Astrocyte of the hippocampus (primary cell): ENCODE results near the gene LIMCH1.
"Not testable (repeated sequence)": the region's sequence is repeated elsewhere in the genome, so short reads cannot be mapped to it uniquely, and the experiment has no call there.

Source experiments
- DNase-seq: peaks from one replicate; pipeline ENCODE4 v3.0.0; 2011; ENCODE audit warnings: low read depth, low spot score

The LIMCH1 gene

GRCh38 chr4:41610474-41610873 lies 72.5 kb downstream of the LIMCH1 start:
- no peak for DNase-seq

- DNase-seq = no peak
Observed at GRCh38 chr4:41611124-41611838, 73.3 kb downstream of the LIMCH1 start.

GRCh38 chr4:41611881-41612871 lies 74.2 kb downstream of the LIMCH1 start:
- DNase-seq = peak; percentile 94

GRCh38 chr4:41613386-41613785 lies 75.4 kb downstream of the LIMCH1 start:
- peak; percentile 45 for DNase-seq

- peak; percentile 44 for DNase-seq
Observed at GRCh38 chr4:41613821-41614220, 75.9 kb downstream of the LIMCH1 start.

- no peak for DNase-seq
Observed at GRCh38 chr4:41614519-41614918, 76.6 kb downstream of the LIMCH1 start.

- DNase-seq = no peak
Observed at GRCh38 chr4:41619161-41619560, 81.2 kb downstream of the LIMCH1 start.

- DNase-seq = peak; percentile 44
Observed at GRCh38 chr4:41620594-41621256, 82.8 kb downstream of the LIMCH1 start.

GRCh38 chr4:41622787-41623186 lies 84.8 kb downstream of the LIMCH1 start:
- DNase-seq = peak; percentile 72

GRCh38 chr4:41624765-41625164 lies 86.8 kb downstream of the LIMCH1 start:
- DNase-seq = no peak

- peak; percentile 50 for DNase-seq
Observed at GRCh38 chr4:41625531-41625930, 87.6 kb downstream of the LIMCH1 start.

- DNase-seq = peak; percentile 47
Observed at GRCh38 chr4:41628936-41629335, 91.0 kb downstream of the LIMCH1 start.

- peak; percentile 56 for DNase-seq
Observed at GRCh38 chr4:41631523-41631922, 93.6 kb downstream of the LIMCH1 start.

GRCh38 chr4:41632481-41633073 lies 94.6 kb downstream of the LIMCH1 start:
- no peak for DNase-seq

GRCh38 chr4:41633321-41633720 lies 95.4 kb downstream of the LIMCH1 start:
- no peak for DNase-seq

- no peak for DNase-seq
Observed at GRCh38 chr4:41635441-41635840, 97.5 kb downstream of the LIMCH1 start.

GRCh38 chr4:41638203-41638602 lies 100.2 kb downstream of the LIMCH1 start:
- no peak for DNase-seq

GRCh38 chr4:41638866-41639265 lies 100.9 kb downstream of the LIMCH1 start:
- peak; percentile 44 for DNase-seq

- DNase-seq = no peak
Observed at GRCh38 chr4:41639291-41639690, 101.3 kb downstream of the LIMCH1 start.

- peak; percentile 54 for DNase-seq
Observed at GRCh38 chr4:41640906-41641305, 102.9 kb downstream of the LIMCH1 start.

GRCh38 chr4:41642746-41643145 lies 104.8 kb downstream of the LIMCH1 start:
- not testable (repeated sequence) for DNase-seq

- DNase-seq = no peak
Observed at GRCh38 chr4:41643331-41643730, 105.4 kb downstream of the LIMCH1 start.
